ENCODE measurements around the gene CMTM8. TPM values are rescaled to one million over a fixed set of nuclear protein-coding genes. Genes with fewer than 3 reads are reported as not detected.
"Not testable (repeated sequence)": the region's sequence is repeated elsewhere in the genome, so short reads cannot be mapped to it uniquely, and the experiment has no call there.

The CMTM8 gene
- total RNA-seq, 2 experiments from 2014 or later: 11.6 to 13.0 TPM

GRCh38 chr3:32373276-32373675 is 134.8 kb downstream of the CMTM8 start:
- Mint-ChIP-seq H3K4me3 (no peak overlapping the region), H3K4me1 (ENCODE audit: low read depth) (peaks cover 23% of the 10 kb centered on the region), H3K27me3 (no peaks in the 10 kb centered on the region), H3K36me3 (no peaks in the 10 kb centered on the region), H3K27ac (no peak overlapping the region), H3K9me3 (no peaks in the 10 kb centered on the region)
- intact Hi-C loops (cut with micrococcal nuclease): no loop called here
- CTCF ChIA-PET: interaction anchor here (2.8 to 9.8 kb wide), 6 partner anchors 8 to 96 kb away, joined by 14 to 116 read pairs (median 26); no protein-coding TSS in a partner anchor
- POLR2A ChIA-PET: no interaction called here
- no peak for DNase-seq

DNA sequence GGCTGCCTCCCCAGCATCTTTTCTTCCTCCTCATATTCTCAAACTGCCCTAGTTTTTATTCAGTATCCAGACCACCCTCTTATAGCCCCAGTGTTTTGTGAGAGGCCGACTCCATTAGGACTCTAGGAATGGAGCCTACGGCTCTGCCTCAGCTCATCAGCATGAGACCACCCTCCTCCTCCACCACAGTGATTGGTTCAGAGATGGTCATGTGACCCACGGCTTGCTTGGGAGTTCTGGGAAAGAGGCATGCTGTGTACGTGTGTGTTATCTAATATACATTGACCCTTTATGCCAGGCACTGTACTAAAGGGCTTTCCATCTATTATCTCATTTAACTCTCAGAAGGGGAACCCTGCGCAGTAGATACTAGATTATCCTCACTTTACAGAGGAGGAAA is 135.4 kb downstream of the CMTM8 start:
- H3K4me3 Mint-ChIP-seq: no peak overlapping the region
- no peak for DNase-seq
- H3K36me3 Mint-ChIP-seq: no peaks in the 10 kb centered on the region
- no peaks in the 10 kb centered on the region for H3K27me3 Mint-ChIP-seq
- CTCF ChIA-PET: interaction anchor here (0.6 to 9.8 kb wide), 17 partner anchors 9 to 196 kb away, joined by 3 to 116 read pairs (median 12); partner anchors contain the start of gene CMTM7
- no peaks in the 10 kb centered on the region for H3K9me3 Mint-ChIP-seq
- intact Hi-C loops (cut with micrococcal nuclease): loop anchor here (2.0 kb wide), 1 partner anchor 77 kb away; no protein-coding TSS in a partner anchor
- H3K4me1 Mint-ChIP-seq (ENCODE audit: low read depth): peaks cover 23% of the 10 kb centered on the region
- no peak overlapping the region for H3K27ac Mint-ChIP-seq
- POLR2A ChIA-PET: no interaction called here

- DNase-seq: peak; percentile 67
- H3K36me3 Mint-ChIP-seq: no peaks in the 10 kb centered on the region
- peaks cover 23% of the 10 kb centered on the region for H3K4me1 Mint-ChIP-seq (ENCODE audit: low read depth)
- POLR2A ChIA-PET: interaction anchor here (0.8 to 3.0 kb wide), 3 partner anchors 21 to 58 kb away, joined by 3 to 11 read pairs (median 3); no protein-coding TSS in a partner anchor
- no peaks in the 10 kb centered on the region for H3K9me3 Mint-ChIP-seq
- no peaks in the 10 kb centered on the region for H3K27me3 Mint-ChIP-seq
- intact Hi-C loops (cut with micrococcal nuclease): loop anchor here (1.0 to 2.0 kb wide), 4 partner anchors 16 to 93 kb away; partner anchors contain the start of gene CMTM7
- CTCF ChIA-PET: interaction anchor here (0.6 to 9.8 kb wide), 40 partner anchors 8 to 304 kb away, joined by 3 to 116 read pairs (median 4); partner anchors contain the start of gene CMTM7
- H3K4me3 Mint-ChIP-seq: peak overlapping the region; percentile 5
- peak overlapping the region; percentile 53 for H3K27ac Mint-ChIP-seq
These were observed 136.5 kb downstream of the CMTM8 start for GRCh38 chr3:32374788-32375595.

- H3K36me3 Mint-ChIP-seq: no peaks in the 10 kb centered on the region
- intact Hi-C loops (cut with micrococcal nuclease): loop anchor here (1.0 to 2.0 kb wide), 4 partner anchors 16 to 93 kb away; partner anchors contain the start of gene CMTM7
- no peak overlapping the region for H3K4me3 Mint-ChIP-seq
- H3K27ac Mint-ChIP-seq: no peak overlapping the region
- ChIA-PET POLR2A (interaction anchor here (1.2 to 3.0 kb wide), 2 partner anchors 20 to 57 kb away, joined by 3 to 11 read pairs; no protein-coding TSS in a partner anchor), CTCF (interaction anchor here (0.6 to 9.8 kb wide), 27 partner anchors 8 to 304 kb away, joined by 3 to 116 read pairs (median 6); partner anchors contain the start of gene CMTM7)
- H3K4me1 Mint-ChIP-seq (ENCODE audit: low read depth): peaks cover 23% of the 10 kb centered on the region
- no peaks in the 10 kb centered on the region for H3K9me3 Mint-ChIP-seq
- no peak for DNase-seq
- H3K27me3 Mint-ChIP-seq: no peaks in the 10 kb centered on the region
These were observed 137.1 kb downstream of the CMTM8 start for GRCh38 chr3:32375596-32375930.

GRCh38 chr3:32376115-32376514 is 137.6 kb downstream of the CMTM8 start:
- intact Hi-C loops (cut with micrococcal nuclease): no loop called here
- POLR2A ChIA-PET: interaction anchor here (0.8 to 3.0 kb wide), 2 partner anchors 20 to 39 kb away, joined by 3 to 11 read pairs; no protein-coding TSS in a partner anchor
- Mint-ChIP-seq H3K9me3 (no peaks in the 10 kb centered on the region), H3K36me3 (no peaks in the 10 kb centered on the region), H3K4me3 (no peak overlapping the region), H3K27me3 (no peaks in the 10 kb centered on the region), H3K27ac (no peak overlapping the region), H3K4me1 (ENCODE audit: low read depth) (peaks cover 20% of the 10 kb centered on the region)
- CTCF ChIA-PET: interaction anchor here (0.6 to 9.8 kb wide), 20 partner anchors 8 to 303 kb away, joined by 3 to 116 read pairs (median 10); partner anchors contain the start of gene CMTM7
- DNase-seq: no peak

GRCh38 chr3:32379831-32380500 is 141.5 kb downstream of the CMTM8 start:
- CTCF ChIA-PET: no interaction called here
- Mint-ChIP-seq H3K27me3 (no peaks in the 10 kb centered on the region), H3K4me3 (no peak overlapping the region), H3K4me1 (ENCODE audit: low read depth) (peaks cover 6% of the 10 kb centered on the region), H3K9me3 (no peaks in the 10 kb centered on the region), H3K27ac (no peak overlapping the region), H3K36me3 (no peaks in the 10 kb centered on the region)
- intact Hi-C loops (cut with micrococcal nuclease): no loop called here
- DNase-seq: no peak
- POLR2A ChIA-PET: no interaction called here

GRCh38 chr3:32381922-32382321 is 143.4 kb downstream of the CMTM8 start:
- POLR2A ChIA-PET: interaction anchor here (1.2 kb wide), 1 partner anchor 10 kb away, joined by 3 read pairs; no protein-coding TSS in a partner anchor

GRCh38 chr3:32383136-32383711 is 144.7 kb downstream of the CMTM8 start:
- no peak for DNase-seq
- no peaks in the 10 kb centered on the region for H3K27me3 Mint-ChIP-seq
- POLR2A ChIA-PET: interaction anchor here (1.2 kb wide), 1 partner anchor 11 kb away, joined by 3 read pairs; no protein-coding TSS in a partner anchor
- no peak overlapping the region for H3K4me3 Mint-ChIP-seq
- no peaks in the 10 kb centered on the region for H3K36me3 Mint-ChIP-seq
- CTCF ChIA-PET: interaction anchor here (1.0 to 2.7 kb wide), 3 partner anchors 9 to 84 kb away, joined by 3 to 19 read pairs (median 5); no protein-coding TSS in a partner anchor
- no peaks in the 10 kb centered on the region for H3K9me3 Mint-ChIP-seq
- intact Hi-C loops (cut with micrococcal nuclease): no loop called here
- H3K27ac Mint-ChIP-seq: no peak overlapping the region
- H3K4me1 Mint-ChIP-seq (ENCODE audit: low read depth): no peaks in the 10 kb centered on the region

More at GRCh38 chr3:32381922-32382321, 143.4 kb downstream of the CMTM8 start:
- Mint-ChIP-seq H3K4me3 (no peak overlapping the region), H3K36me3 (no peaks in the 10 kb centered on the region), H3K9me3 (no peaks in the 10 kb centered on the region), H3K27me3 (no peaks in the 10 kb centered on the region), H3K27ac (no peak overlapping the region), H3K4me1 (ENCODE audit: low read depth) (no peaks in the 10 kb centered on the region)
- DNase-seq: no peak
- intact Hi-C loops (cut with micrococcal nuclease): no loop called here
- CTCF ChIA-PET: interaction anchor here (1.6 kb wide), 1 partner anchor 86 kb away, joined by 10 read pairs; no protein-coding TSS in a partner anchor

- no peak overlapping the region for H3K27ac Mint-ChIP-seq
- no peak for DNase-seq
These were observed 146.5 kb downstream of the CMTM8 start for GRCh38 chr3:32384938-32385337.

GRCh38 chr3:32387512-32387911 is 149.0 kb downstream of the CMTM8 start:
- H3K27me3 Mint-ChIP-seq: no peaks in the 10 kb centered on the region
- no peaks in the 10 kb centered on the region for H3K9me3 Mint-ChIP-seq
- ChIA-PET POLR2A (no interaction called here), CTCF (interaction anchor here (1.3 to 4.3 kb wide), 4 partner anchors 11 to 80 kb away, joined by 4 to 24 read pairs (median 8); no protein-coding TSS in a partner anchor)
- peaks cover 19% of the 10 kb centered on the region for H3K4me1 Mint-ChIP-seq (ENCODE audit: low read depth)
- DNase-seq: no peak
- no peak overlapping the region for H3K27ac Mint-ChIP-seq
- H3K36me3 Mint-ChIP-seq: peaks cover 6% of the 10 kb centered on the region
- intact Hi-C loops (cut with micrococcal nuclease): no loop called here
- H3K4me3 Mint-ChIP-seq: no peak overlapping the region

More at GRCh38 chr3:32384938-32385337, 146.5 kb downstream of the CMTM8 start:
- H3K9me3 Mint-ChIP-seq: no peaks in the 10 kb centered on the region
- ChIA-PET CTCF (interaction anchor here (0.6 to 2.7 kb wide), 2 partner anchors 10 to 83 kb away, joined by 3 to 19 read pairs; no protein-coding TSS in a partner anchor), POLR2A (no interaction called here)
- H3K4me1 Mint-ChIP-seq (ENCODE audit: low read depth): peaks cover 11% of the 10 kb centered on the region
- H3K27me3 Mint-ChIP-seq: no peaks in the 10 kb centered on the region
- no peaks in the 10 kb centered on the region for H3K36me3 Mint-ChIP-seq
- intact Hi-C loops (cut with micrococcal nuclease): no loop called here
- no peak overlapping the region for H3K4me3 Mint-ChIP-seq

DNA sequence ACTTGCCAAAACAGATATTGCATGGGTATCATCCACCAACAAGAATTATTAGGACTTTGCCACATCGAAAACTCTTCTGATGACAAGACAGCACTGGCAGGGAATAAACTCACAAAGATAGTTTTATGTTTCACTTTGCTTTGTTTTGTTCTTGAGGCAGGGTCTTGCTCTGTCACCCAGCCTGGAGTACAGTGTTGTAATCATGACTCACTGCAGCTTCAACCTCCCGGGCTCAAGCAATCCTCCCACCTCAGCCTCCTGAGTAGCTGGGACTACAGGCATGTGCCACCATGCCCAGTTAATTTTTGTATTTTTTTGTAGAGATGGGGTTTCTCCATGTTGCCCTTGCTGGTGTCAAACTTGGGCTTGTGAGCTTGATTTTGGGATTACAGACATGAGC is 151.1 kb downstream of the CMTM8 start:
- H3K9me3 Mint-ChIP-seq; H3K27me3 Mint-ChIP-seq; intact Hi-C loops (cut with micrococcal nuclease); POLR2A ChIA-PET; DNase-seq: not testable (repeated sequence)
- Mint-ChIP-seq H3K4me3 (peak overlapping the region; percentile 25), H3K4me1 (ENCODE audit: low read depth) (peaks cover 39% of the 10 kb centered on the region), H3K36me3 (peaks cover 13% of the 10 kb centered on the region), H3K27ac (peak overlapping the region; percentile 30)
- CTCF ChIA-PET: interaction anchor here (4.3 kb wide), 1 partner anchor 15 kb away, joined by 24 read pairs; no protein-coding TSS in a partner anchor

Measured in activated CD4-positive, alpha-beta memory T cell treated with anti-CD3 and anti-CD28 coated beads for 36 hours (primary cell).